ENCODE measurements around the gene LGALSL.

LGALSL gene

DNA sequence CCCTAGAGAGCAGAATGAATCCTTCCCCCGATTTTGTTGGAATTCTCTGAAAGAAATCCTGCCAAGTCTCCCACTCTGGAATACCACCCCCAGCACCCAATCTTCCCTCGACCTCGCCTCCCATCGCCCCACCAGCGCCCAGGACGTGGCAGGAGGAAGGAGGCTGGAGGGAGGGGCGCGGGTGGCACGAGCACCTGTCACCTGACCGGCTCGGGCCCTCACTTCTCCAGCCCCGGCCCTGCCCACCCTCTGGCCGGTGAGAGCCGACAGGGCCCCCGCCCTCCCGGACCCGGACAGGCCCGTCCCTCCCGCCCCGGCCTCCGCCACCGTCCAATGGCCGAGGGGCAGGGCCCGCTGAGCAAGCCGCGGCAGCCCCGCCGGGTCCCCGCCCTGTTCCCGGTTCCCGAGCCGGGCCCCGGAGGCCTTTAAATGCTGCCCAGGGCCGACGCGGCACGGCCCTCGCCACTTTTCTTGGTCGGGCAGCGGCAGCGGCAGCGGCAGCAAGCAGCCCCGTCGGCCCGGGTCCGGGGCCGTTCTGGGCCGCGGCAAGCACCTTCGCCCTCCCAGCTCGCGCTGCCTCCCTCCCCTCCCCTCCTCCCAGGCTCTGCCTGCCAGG is at the start of gene LGALSL:
TSS of gene LGALSL (plus strand) at position 393 of the 616 bp plus-strand sequence. CDS start 384 bp downstream, outside the sequence.
- peak; percentile 74 for DNase-seq (ENCODE audit: low spot score)

DNA sequence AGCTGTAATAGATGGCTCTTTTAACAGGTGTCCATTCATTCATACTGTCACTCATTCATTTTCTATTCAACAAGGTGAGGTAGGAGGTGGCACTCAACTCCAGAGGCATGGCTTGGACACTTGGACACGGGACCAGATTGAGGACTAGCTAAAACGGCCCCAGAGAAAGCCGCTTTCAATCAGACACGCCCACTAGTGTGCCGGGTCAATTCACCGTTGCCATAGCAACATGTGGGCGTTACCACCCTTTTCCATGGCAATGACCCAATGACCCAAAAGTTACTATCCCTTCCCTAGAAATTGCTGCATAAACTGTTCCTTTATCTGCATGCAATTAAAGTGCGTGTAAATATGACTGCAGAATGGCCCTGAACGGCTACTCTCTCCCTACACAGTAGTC is 49.2 kb upstream of the LGALSL start:
- no peak for DNase-seq (ENCODE audit: low spot score)

DNA sequence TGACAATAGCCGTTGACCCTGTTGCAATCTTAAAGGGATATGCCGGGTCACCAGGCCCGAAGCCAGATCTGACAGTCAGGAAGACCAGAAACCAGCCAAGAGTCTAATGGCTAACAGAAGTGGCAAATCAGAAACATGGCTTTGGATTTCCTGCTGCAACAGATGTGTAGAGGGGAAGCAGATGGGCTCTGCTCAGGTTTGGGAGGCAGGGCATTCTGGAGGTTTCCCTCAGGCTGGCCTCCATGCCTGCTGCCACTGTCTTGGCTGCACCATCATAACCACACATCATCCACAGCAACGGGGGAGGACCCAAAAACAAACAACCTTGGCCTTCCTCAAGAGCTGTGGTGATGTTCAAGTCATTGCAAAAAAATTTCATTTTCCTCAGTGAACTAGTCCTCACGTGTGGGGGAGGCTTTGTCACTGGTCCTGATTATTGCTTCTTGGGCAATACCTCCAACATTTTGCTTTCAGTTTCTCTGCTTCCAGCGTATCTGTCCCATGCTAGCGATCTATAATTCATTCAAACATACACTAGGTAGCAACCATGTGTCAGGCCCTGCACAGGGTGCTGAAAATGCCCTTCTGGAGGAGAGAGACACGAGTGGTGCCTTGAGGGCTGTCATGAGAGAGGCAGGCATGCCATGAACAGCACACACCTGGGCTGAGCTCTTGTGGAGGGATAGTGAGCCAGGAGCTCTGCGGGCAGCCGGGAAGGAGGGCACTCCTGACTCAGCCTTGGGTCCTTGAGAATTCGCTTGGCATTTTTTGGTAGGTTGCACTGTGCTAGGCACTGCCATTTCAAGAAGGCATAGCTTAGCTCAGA is 48.2 kb upstream of the LGALSL start:
- no peak for DNase-seq (ENCODE audit: low spot score)

DNA sequence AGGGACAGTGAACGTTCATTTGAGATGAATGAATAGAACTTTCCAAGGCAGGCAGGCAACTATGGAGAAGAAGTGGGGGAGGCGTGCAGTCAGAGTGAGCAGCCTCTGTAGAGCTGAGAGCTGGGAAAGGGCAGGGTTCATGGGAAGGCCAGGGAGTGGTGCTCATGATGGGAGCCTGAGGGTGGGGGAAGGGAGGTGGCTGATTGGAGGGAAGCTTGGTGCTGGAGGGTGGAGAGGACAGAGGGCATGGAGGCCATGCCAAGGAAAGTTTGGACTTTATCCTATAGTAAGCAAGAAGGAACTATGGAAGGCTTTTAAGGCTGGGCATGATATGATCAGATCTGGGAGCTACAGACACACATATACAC is 47.6 kb upstream of the LGALSL start:
- DNase-seq (ENCODE audit: low spot score), result no peak

DNA sequence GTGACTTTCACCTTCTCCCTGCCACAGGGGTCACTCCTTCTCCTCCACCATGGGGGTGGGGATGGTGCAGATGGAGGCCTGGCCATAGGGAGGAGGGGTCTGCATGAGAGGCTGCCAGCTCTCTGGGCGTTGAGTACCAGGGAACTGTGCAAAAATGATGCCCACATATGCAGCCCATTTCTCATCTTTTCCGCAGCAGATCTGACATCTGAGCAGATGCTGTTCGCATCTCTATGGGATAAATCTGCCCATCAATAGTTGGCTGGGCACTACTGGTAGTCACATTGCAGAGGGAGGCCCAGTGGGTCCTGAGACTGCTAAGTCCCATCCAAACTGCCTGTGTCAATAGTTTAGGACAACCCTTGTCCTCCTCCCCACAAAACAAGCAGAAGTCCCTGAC is 45.9 kb upstream of the LGALSL start:
- no peak for DNase-seq (ENCODE audit: low spot score)

DNA sequence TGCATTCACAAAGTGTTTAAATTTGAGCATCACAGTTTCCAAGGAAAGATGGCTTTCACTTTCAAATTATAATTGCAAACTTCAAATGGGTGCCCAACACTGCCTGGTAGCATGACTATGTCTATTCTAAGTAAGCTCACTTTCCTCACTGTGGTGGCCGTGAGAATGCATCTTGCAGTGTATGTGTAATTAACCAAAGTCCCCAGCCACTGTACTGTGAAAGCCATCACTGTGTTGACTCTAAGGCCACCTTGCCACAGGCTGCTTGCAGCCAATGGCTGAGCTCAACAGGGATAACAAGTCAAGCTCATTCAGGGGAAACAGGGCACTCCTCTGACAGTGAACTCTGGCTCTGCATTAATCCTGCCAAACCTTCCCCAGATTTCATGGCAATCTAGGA is 43.3 kb upstream of the LGALSL start:
- no peak for DNase-seq (ENCODE audit: low spot score)

DNA sequence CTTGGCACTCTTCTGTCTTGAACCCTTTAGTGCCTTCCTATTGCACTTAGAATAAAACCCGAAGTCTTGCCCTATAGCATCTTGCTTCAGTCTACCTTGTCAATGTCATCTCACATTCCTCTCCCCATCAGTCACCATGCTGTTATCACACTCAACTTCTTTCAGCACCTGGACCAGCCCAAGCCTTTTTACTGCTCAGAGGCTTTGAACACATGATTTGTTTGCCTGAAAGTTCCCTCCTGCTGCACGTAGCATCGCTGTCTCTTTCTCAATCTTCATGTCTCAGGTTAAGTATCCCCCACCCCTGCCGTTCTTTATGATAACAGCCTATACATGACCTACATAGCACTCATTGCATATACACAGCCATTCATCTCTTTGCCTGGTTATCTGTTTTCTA is 41.3 kb upstream of the LGALSL start:
- DNase-seq (ENCODE audit: low spot score), result no peak

DNA sequence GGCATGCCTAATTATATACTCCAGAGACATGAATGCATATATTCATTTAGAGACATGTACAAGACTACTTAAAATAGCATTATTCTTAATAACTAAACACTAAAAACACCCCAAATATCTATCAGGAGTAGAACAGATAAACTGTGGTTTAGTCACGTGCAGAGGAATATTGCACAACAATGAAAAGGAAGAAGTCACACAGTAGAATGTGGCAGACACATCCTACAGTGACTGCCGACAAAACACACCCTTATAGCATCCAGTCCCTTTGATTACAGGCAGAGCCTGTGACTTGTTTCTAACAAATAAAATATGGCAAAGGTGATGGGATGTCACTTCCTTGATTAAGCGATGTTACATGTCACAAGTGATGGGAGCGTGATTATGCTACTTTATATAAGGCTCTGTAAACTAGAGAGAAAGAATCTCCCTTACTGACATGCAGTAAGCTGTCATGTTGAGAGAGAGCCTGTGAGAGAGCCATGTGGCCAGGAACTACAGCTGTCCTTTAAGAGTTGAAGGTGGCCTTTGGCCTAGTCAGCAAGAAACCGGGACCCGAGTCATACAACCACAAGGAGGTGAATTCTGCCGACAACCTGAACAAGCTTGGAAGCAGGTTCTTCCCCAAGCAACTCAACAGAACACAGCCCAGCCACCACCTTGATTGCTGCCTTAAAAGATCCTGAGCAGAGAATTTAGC is 39.1 kb upstream of the LGALSL start:
- no peak for DNase-seq (ENCODE audit: low spot score)

DNA sequence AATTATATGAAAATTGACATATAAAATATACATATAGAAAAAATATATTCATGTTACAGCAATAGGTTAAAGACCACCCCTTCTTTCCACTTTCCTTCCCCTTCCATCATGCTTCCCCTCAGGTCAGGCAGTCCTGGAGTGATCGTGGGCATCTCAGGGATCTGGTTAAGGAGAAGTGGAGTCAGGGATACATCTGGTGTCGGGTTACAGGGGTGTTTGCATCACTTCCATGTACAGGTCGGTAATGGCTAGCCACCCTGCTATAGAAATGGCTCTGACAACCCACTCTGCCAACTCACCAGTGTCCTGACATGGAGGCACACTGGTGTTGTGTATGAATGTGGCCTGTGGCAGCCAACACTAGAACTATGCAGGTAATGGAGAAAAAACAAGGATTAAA is 36.3 kb upstream of the LGALSL start:
- DNase-seq (ENCODE audit: low spot score), result no peak

DNA sequence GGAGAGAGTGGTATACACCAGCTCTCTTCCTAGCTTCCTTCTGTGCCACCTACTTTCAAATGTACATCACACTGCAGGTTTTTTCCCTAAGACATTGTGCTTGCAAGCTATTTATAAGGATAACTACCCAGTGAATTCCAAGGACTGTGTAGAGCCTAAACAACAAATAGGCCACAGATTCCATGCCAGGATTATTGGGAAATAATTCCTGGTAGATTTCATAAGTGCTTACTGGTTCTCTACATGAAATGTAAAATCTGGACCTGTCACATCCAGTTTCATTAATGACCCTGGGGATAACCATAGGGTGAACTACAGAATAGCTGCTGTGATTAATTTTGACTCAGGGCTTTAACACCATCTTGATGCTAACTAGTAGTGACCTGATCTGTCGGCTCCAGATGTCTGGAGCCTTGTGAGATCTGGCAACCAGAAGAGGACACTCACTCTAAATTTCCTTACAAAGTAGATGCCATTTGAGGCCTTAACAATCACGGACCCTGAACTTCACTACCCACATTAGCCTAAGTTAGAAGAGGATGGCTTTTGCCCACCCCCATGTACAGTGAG is 34.3 kb upstream of the LGALSL start:
- no peak for DNase-seq (ENCODE audit: low spot score)

DNA sequence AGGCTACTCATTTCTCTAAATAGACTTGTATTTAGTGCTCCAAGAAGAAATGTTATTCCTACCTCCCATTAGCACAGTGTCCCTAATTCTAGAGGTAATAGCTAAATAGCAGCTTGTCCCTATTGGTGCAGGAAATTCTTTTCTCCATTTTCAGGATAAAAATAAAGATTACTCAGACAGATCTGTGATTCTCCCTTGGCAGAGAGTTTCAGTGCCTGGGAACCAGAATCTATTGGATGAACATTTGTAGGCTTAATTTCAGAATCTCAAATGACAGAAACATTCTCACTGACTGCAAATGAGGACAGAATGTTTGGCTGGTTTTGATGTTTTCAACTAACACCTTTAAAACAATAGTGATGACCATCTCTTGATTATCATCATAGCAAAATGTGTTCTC is 33.3 kb upstream of the LGALSL start:
- no peak for DNase-seq (ENCODE audit: low spot score)

DNA sequence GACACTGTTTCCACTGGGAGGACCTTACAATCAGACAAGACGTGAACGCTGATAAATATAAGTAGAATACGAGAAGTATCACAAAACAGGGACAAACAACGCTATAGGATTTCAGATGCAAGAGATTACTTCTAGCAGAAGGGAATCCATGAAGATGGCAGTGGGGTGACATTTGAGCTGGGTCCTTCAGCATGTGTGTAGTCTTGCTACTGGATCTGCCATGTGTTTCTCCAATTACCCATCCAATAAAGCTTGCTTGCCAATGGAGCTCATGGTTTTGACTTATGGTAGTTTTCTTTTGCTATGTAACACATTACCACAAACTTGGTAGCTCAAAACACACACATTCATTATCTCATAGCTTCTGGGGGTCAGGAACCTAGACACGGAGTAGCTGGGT is 32.8 kb upstream of the LGALSL start:
- no peak for DNase-seq (ENCODE audit: low spot score)

DNA sequence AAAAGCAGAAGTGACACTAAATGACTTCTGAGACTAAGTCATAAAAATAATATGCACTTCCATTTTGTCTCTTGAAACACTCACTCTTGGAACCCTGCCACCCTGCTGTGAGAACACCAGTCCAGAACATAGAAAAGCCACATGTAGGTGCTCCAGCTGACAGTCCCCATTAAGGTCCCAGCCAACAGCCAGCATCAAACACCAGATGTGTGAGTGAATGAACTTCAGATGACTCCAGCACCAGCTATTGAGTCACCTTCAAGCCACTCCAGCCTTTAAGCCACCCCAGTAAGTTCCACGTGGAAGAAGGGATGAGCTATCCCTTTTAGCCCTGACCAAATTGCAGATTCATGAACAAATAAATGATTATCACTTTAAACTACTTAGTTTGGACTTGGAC is 31.5 kb upstream of the LGALSL start:
- DNase-seq (ENCODE audit: low spot score), result no peak

DNA sequence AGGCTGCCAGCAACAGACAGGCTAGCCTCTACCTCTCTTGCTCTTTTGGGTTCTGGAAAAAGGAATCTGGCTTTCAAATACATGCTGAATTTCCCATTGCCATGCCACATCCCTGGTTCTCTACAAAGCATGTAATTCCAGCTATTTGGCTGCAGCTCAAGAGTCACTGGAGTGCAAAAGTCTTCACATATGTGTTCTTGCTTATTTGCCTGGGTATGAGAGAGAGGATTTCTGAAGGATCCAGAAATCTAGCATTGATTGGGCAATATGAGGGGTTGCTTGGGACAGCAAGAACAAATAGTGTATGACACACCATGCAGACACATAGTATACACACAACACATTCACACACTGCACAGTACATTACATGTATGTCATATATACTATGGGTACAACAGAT is 30.7 kb upstream of the LGALSL start:
- DNase-seq (ENCODE audit: low spot score), result no peak

DNA sequence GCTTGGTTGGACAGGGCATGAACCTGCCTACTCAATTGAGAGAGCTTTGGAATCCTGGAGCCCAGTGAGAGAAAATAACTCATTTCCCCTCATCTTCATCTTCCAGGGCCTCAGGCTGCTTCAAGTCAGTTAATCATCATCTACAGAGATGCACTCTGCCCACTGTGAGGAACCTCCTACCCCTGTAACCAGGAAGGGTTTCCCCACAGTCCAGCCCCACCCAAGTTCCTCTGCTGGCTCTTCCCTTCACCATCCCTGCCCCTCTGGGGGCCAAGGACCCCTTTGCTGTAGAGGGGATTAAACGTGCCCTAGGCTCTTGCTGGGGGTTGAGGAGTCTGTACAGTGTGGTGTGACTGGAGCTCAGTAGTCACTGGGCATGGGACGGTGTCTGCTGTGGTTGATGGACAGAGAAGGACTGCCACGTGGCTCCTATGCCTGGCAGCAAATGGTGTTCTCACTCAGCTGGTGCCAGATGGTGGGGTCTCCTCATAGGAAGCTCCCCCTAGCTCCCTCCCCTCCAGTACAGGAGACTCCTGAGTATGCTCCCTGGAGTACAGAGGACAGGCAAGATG is 29.5 kb upstream of the LGALSL start:
- DNase-seq (ENCODE audit: low spot score), result no peak

DNA sequence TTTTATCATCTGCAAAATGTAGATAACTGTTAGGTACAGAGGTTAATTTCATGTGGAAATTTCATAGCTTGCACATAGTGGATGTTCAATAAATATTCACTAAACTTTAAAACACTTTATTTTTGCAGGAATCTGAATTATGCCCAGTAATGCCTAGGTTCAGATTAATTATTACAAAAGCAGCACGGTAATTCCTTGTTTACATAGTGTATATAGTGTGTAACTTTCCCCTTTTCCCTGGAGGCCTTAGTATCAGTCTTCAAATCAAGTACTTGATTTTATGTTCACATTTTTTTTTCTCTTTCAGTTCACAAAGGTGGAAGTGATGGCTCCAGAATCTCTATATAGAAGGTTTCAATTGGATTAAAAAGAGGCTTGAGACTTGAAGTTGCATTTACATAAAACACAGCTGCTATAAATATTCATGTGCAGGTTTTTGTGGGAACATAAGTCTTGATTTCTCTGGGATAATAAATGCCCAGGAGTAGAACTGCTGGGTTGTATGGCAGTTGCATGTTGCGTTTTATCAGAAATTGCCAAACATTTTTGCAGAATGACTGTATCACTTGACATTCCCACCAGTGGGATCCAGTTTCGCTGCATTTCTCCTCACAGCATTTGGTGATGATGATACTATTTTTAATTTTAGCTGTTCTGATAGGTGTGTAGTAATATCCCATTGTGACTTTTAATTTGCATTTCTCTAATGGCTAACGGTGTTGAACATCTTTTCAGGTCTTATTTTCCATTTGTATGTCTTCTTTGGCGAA is 27.6 kb upstream of the LGALSL start:
- DNase-seq (ENCODE audit: low spot score), result no peak

DNA sequence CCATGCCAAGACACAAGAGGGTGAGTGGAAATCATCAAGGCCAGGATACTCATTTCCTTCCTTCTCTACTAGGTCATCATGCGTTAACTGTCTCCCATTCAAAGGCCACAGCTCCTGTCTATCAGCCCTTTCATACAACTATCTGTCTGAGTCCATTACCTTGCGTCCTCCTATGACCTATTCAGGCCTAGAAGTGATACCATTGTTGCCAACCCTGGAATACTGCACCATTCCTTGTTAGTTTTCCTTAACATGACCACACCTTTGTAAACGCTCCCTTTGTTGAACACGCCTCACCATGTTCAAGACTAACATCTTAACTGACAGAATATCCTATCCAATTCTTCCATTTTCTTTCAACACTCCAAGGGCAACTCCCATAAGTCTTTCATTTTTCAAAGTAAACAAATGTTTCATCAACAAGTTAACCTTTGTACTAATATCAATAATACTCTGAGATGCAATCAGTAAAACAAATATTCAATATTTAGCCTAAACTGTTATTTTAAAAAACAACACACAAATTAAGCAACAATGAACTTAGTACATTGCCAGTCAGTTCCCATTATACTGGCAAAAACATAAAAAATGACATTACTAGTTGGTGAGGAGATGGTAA is 19.8 kb upstream of the LGALSL start:
- no peak for DNase-seq (ENCODE audit: low spot score)

DNA sequence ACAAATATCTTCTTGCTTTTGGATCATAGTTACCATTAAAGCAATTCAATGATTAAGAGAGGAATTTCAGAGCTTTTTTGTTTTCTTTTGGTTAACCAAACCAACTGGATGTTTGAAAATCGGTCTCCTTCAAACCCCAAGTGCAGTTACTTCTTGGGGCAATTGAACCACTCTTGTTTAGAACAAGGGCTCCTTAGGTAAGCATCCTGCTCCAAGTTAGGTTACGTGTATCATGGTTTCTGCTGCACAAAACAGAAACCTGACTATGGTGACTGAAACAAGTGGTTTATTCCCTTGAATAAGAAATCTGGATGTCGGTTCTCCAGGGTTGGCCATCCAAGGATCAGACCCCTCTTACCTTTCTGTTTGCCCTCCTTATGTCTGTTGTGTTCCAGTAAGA is 16.1 kb upstream of the LGALSL start:
- DNase-seq (ENCODE audit: low spot score), result no peak

DNA sequence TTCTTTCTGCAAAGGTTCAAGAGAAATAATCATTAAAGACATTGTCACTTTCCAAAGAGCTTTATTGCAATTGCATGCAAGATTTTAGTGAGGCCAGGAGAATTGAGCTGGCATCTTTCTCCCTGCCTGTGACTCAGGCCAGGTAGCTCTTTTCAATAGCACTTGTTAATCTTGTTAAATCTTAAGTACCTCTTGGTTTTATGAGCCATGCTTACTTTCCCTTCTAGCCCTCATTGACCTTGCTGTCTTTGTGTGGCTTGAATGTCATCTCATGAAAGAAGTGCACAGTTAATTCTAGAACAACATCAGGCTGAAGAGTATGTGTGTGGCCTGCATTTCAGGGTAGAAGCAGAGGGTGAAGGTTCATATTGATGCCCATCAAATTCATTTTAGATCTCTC is 14.8 kb upstream of the LGALSL start:
- no peak for DNase-seq (ENCODE audit: low spot score)

DNA sequence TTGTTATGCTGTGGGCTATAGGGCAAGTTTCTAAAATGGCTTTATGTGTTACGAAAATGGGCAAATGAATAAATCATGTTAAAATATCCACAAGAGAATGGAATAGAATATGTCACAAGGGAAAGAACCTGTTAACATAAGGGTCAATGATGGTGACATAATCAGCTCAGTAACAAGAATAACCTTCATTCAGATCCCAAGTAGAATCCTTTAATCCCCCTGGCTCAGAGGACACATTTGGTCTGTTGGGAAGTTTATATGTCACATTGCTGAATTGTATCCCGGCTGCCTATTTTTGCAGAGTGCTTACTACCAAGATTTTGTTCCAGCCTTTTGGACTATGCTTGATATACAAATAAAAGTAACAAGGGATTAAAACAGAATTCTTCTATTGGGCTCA is 13.1 kb upstream of the LGALSL start:
- DNase-seq (ENCODE audit: low spot score), result no peak

DNA sequence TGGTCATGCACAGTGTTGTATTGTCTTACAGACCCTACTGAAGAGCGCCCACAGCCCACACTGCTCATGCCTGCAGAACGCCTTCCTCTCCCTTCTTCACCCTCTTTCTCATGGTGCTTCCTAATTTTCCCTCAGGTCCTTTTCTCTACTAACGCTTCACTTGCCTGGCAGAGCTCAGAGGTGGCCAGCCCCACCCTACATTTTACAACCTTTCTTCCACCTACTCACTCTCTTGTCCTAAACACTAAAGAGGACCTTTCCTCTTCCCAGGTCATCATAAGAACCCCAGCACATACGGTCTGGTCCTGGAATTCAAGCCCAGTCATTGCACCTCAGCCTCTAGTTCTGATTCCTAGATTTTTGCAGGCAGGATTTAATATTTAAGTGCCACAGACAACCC is 11.7 kb upstream of the LGALSL start:
- no peak for DNase-seq (ENCODE audit: low spot score)

All from putamen (tissue), 1 donor.